H9 (cell line): ENCODE results near the gene RABL3. TPM values are rescaled to one million over a fixed set of nuclear protein-coding genes. Genes with fewer than 3 reads are reported as not detected.

ENCODE experiments used
- DNase-seq: peaks from one replicate; pipeline ENCODE4 v3.0.0-alpha.2; 2017
- H2AFZ ChIP-seq: one replicate; pipeline ENCODE4 v1.6.1; 2013; ENCODE audit warnings: mild to moderate bottlenecking, low read length, control low read depth, moderate library complexity
- H2AK5ac ChIP-seq: 2 replicates; pipeline ENCODE4 v1.6.1; 2013; ENCODE audit warnings: low read length, control low read depth, mixed read lengths; ENCODE audit not compliant: insufficient read length
- H2BK120ac ChIP-seq: one replicate; pipeline ENCODE4 v1.6.1; 2013; ENCODE audit warnings: low read depth, mild to moderate bottlenecking, low read length, control low read depth, inconsistent platforms; ENCODE audit not compliant: poor library complexity, severe bottlenecking
- H2BK12ac ChIP-seq: 2 replicates; pipeline ENCODE4 v1.6.1; 2013; ENCODE audit warnings: low read length, control low read depth, mixed read lengths, low read depth; ENCODE audit not compliant: insufficient read length
- H2BK15ac ChIP-seq: 2 replicates; pipeline ENCODE4 v1.6.1; 2013; ENCODE audit warnings: low read depth, low read length, control low read depth
- H2BK20ac ChIP-seq: one replicate; pipeline ENCODE4 v1.6.1; 2013; ENCODE audit warnings: low read depth, mild to moderate bottlenecking, low read length, control low read depth, inconsistent platforms; ENCODE audit not compliant: poor library complexity, severe bottlenecking
- H2BK5ac ChIP-seq: 2 replicates; pipeline ENCODE4 v1.6.1; 2013; ENCODE audit warnings: low read length, control low read depth, mixed read lengths; ENCODE audit not compliant: insufficient read length
- H3K14ac ChIP-seq: 2 replicates; pipeline ENCODE4 v1.6.1; 2013; ENCODE audit warnings: low read length, control low read depth; ENCODE audit not compliant: insufficient read depth
- H3K18ac ChIP-seq: 2 replicates; pipeline ENCODE4 v1.6.1; 2013; ENCODE audit warnings: low read depth, mild to moderate bottlenecking, mixed read lengths, low read length, control low read depth; ENCODE audit not compliant: insufficient read length
- H3K23ac ChIP-seq: 2 replicates; pipeline ENCODE4 v1.6.1; 2013; ENCODE audit warnings: low read length, control low read depth, mixed read lengths, low read depth; ENCODE audit not compliant: insufficient read length
- H3K23me2 ChIP-seq: 2 replicates; pipeline ENCODE4 v1.6.1; 2013; ENCODE audit warnings: low read depth, mild to moderate bottlenecking, mixed read lengths, low read length, control low read depth; ENCODE audit not compliant: insufficient read length, poor library complexity, severe bottlenecking
- H3K27ac ChIP-seq: 2 replicates; pipeline ENCODE4 v1.5.1; 2013; ENCODE audit warnings: low read length, control low read depth, mixed read lengths, low read depth; ENCODE audit not compliant: insufficient read length
- H3K27me3 ChIP-seq: 2 replicates; pipeline ENCODE4 v1.6.1; 2013; ENCODE audit warnings: low read length, control low read depth, inconsistent platforms; ENCODE audit not compliant: insufficient read depth
- H3K4ac ChIP-seq: 2 replicates; pipeline ENCODE4 v1.6.1; 2013; ENCODE audit warnings: low read depth, mild to moderate bottlenecking, control low read depth, inconsistent platforms, low read length, moderate library complexity
- H3K4me1 ChIP-seq: 2 replicates; pipeline ENCODE4 v1.6.1; 2013; ENCODE audit warnings: low read length, control low read depth, inconsistent platforms; ENCODE audit not compliant: insufficient read depth
- H3K4me2 ChIP-seq: 2 replicates; pipeline ENCODE4 v1.6.1; 2013; ENCODE audit warnings: low read length, control low read depth, mixed read lengths; ENCODE audit not compliant: insufficient read length, insufficient read depth
- H3K56ac ChIP-seq: 2 replicates; pipeline ENCODE4 v1.6.1; 2013; ENCODE audit warnings: low read depth, mild to moderate bottlenecking, mixed read lengths, low read length, control low read depth; ENCODE audit not compliant: insufficient read length
- H3K79me1 ChIP-seq: 2 replicates; pipeline ENCODE4 v1.6.1; 2013; ENCODE audit warnings: low read depth, mild to moderate bottlenecking, moderate library complexity, low read length, control low read depth, inconsistent platforms; ENCODE audit not compliant: insufficient read depth, poor library complexity, severe bottlenecking
- H3K79me2 ChIP-seq: 2 replicates; pipeline ENCODE4 v1.6.1; 2013; ENCODE audit warnings: low read length, control low read depth, inconsistent platforms; ENCODE audit not compliant: insufficient read depth
- H3K9ac ChIP-seq: 2 replicates; pipeline ENCODE4 v1.6.1; 2013; ENCODE audit warnings: low read length, control low read depth, mixed read lengths; ENCODE audit not compliant: insufficient read length; ENCODE audit errors: extremely low read depth
- H3K9me3 ChIP-seq: one replicate; pipeline ENCODE4 v1.6.1; 2013; ENCODE audit warnings: low read depth, low read length, inconsistent platforms; ENCODE audit not compliant: control insufficient read depth
- H3T11ph ChIP-seq: one replicate; pipeline ENCODE4 v1.6.1; 2013; ENCODE audit warnings: mild to moderate bottlenecking, low read length, control low read depth, inconsistent platforms
- H4K20me1 ChIP-seq: one replicate; pipeline ENCODE4 v1.6.1; 2013; ENCODE audit not compliant: control insufficient read depth, insufficient read length, insufficient read depth
- H4K5ac ChIP-seq: 2 replicates; pipeline ENCODE4 v1.6.1; 2013; ENCODE audit warnings: low read depth, mild to moderate bottlenecking, mixed read lengths, low read length, control low read depth; ENCODE audit not compliant: insufficient read length
- H4K8ac ChIP-seq: replicated peaks from 2 replicates; pipeline ENCODE4 v1.6.1; 2013; ENCODE audit warnings: low read length, control low read depth, mixed read lengths, low read depth; ENCODE audit not compliant: insufficient read length
- H4K91ac ChIP-seq: 2 replicates; pipeline ENCODE4 v1.6.1; 2013; ENCODE audit warnings: low read depth, mild to moderate bottlenecking, moderate library complexity, mixed read lengths, low read length, control low read depth; ENCODE audit not compliant: insufficient read length
- H3K27ac Mint-ChIP-seq, 3 experiments: 2 replicates in 2 of 3; 3 replicates in 1 of 3; pipeline ENCODE4 v1.8.0; 2020 to 2021; ENCODE audit warnings: mixed read lengths in 3 of 3, mild to moderate bottlenecking in 1 of 3, moderate library complexity in 1 of 3
- H3K27me3 Mint-ChIP-seq: 2 replicates; pipeline ENCODE4 v1.8.0; 2021; ENCODE audit warnings: low read depth, mild to moderate bottlenecking, moderate library complexity, mixed read lengths
- H3K36me3 Mint-ChIP-seq, 3 experiments: 2 replicates in 2 of 3; 3 replicates in 1 of 3; pipeline ENCODE4 v1.8.0; 2020 to 2021; ENCODE audit warnings: low read depth in 3 of 3, mixed read lengths in 3 of 3; ENCODE audit not compliant: insufficient read depth in 1 of 3
- H3K4me1 Mint-ChIP-seq, 2 experiments: 2 replicates each; pipeline ENCODE4 v1.8.0; 2020; ENCODE audit warnings: mixed read lengths in 2 of 2
- H3K4me3 Mint-ChIP-seq, 2 experiments: 2 replicates in 1 of 2; 3 replicates in 1 of 2; pipeline ENCODE4 v1.8.0; 2020 to 2021; ENCODE audit warnings: mild to moderate bottlenecking in 2 of 2, mixed read lengths in 2 of 2, moderate library complexity in 1 of 2
- H3K9me3 Mint-ChIP-seq, 2 experiments: 2 replicates in 1 of 2; 3 replicates in 1 of 2; pipeline ENCODE4 v1.8.0; 2020; ENCODE audit warnings: mild to moderate bottlenecking in 2 of 2, mixed read lengths in 2 of 2, moderate library complexity in 1 of 2
- CTCF ChIP-seq: fragments of 200-600 bp; sonication (generic); conservative IDR thresholded peaks from 3 replicates; pipeline ENCODE4 v1.8.0; 2021; ENCODE audit warnings: antibody characterized with exemption, mild to moderate bottlenecking
- total RNA-seq: library from RNA; stranded (reverse); gene quantifications from 2 replicates; pipeline ENCODE4 v1.2.1, GENCODE V29; 2021

RABL3 gene
- total RNA-seq, 1 experiment from 2014 or later = 26.7 TPM

- H4K8ac ChIP-seq = no peak overlapping the region
- H3K27ac Mint-ChIP-seq = peak overlapping the region in 2 of 3 experiments; percentile 4 to 61; a peak in 2 of 7 replicates
- H2BK5ac ChIP-seq = no peak overlapping the region
- H3K79me1 ChIP-seq = no peaks in the 10 kb centered on the region
- H4K5ac ChIP-seq = no peak overlapping the region
- H3K23ac ChIP-seq = no peak overlapping the region
- no peak overlapping the region for H2BK15ac ChIP-seq
- H3K4me1 Mint-ChIP-seq = peaks cover 3 to 11% of the 10 kb centered on the region in 2 experiments; a peak in 2 of 4 replicates
- no peaks in the 10 kb centered on the region for H3K4me1 ChIP-seq
- no peaks in the 10 kb centered on the region; a peak in 1 of 5 replicates for H3K9me3 Mint-ChIP-seq
- H3K4me2 ChIP-seq = no peak overlapping the region
- no peaks in the 10 kb centered on the region for H4K20me1 ChIP-seq
- H4K91ac ChIP-seq = no peak overlapping the region
- H3K18ac ChIP-seq = no peak overlapping the region
- DNase-seq = no peak
- H3K4me3 Mint-ChIP-seq = no peak overlapping the region
- H3K27ac ChIP-seq = no peak overlapping the region
- no peak overlapping the region for H3K14ac ChIP-seq
- no peaks in the 10 kb centered on the region for H3K79me2 ChIP-seq
- no peaks in the 10 kb centered on the region for H3K27me3 ChIP-seq
- H3K36me3 Mint-ChIP-seq = no peaks in the 10 kb centered on the region; a peak in 1 of 7 replicates
- H3K27me3 Mint-ChIP-seq = no peaks in the 10 kb centered on the region
- no peak overlapping the region for H2AFZ ChIP-seq
- H3K56ac ChIP-seq = no peak overlapping the region
- no peak overlapping the region for H3K4ac ChIP-seq
- H2BK12ac ChIP-seq = no peak overlapping the region
- TF ChIP-seq CTCF = no peak
- no peaks in the 10 kb centered on the region for H3K9me3 ChIP-seq
- no peak overlapping the region for H3K9ac ChIP-seq
- no peak overlapping the region for H2BK20ac ChIP-seq
- H2AK5ac ChIP-seq = no peak overlapping the region
- no peak overlapping the region for H2BK120ac ChIP-seq
- no peaks in the 10 kb centered on the region for H3K23me2 ChIP-seq
- no peak overlapping the region for H3T11ph ChIP-seq
Measured at GRCh38 chr3:120713262-120713661, 29.1 kb downstream of the RABL3 start.
